GM13976 (cell line): ENCODE measurements around the gene RPUSD1.

Experiments
- DNase-seq: peaks from one replicate; pipeline ENCODE4 v3.0.0; 2012; ENCODE audit warnings: low spot score
- in situ Hi-C: fragments of 300-500 bp; cut with MboI; formaldehyde crosslinking; loops from one replicate; pipeline ENCODE4 v1.12.0; 2022; ENCODE audit warnings: low sequenced_read_pairs, mixed read lengths, inconsistent platforms; ENCODE audit not compliant: unreplicated experiment
- TF ChIP-seq, protein P1 (sequence below): IDR thresholded peaks from 2 replicates; pipeline ENCODE4 v1.5.1; 2012; ENCODE audit warnings: borderline replicate concordance, mild to moderate bottlenecking; ENCODE audit not compliant: insufficient read depth; ENCODE audit errors: extremely low read depth, missing control alignments, control extremely low read depth

RPUSD1 gene

DNA sequence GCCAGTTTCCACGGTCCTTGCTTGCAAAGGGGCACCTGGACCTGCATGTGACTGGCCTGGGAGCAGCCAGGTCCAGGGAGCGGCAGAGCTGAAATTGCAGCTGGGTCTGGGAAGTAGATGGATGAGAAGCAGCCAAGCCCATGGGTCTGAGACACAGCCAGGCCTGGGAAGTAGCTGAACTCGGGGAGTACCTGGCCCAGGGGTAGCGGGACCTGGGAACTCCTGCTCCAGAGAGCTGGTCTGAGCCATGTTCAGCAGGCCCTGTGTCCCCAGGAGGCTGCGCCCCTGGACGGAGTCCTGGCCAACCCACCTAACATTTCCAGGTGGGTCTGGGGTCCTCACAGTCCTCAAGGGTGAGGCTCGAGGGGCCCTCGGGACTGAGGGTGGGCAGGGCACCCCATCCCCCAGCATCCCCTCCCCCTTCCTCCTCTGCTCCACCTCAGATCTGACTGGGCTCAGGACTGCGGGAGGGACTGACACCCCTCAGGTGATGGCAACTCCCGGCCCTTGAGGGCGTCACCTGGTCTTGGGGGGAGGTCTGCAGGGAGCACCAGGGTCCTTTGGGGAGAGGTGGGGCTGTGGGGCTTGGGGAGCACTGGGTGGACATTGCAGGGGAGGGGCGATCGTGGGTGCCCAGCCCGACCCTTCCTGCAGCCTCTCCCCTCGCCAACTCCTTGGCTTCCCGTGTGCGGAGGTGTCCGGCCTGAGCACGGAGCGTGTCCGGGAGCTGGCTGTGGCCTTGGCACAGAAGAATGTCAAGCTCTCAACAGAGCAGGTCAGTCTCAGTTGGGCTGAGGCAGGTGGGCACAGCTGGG lies 24.6 kb downstream of the RPUSD1 start:
- in situ Hi-C loops = no loop called here
- TF ChIP-seq, protein P1, sequence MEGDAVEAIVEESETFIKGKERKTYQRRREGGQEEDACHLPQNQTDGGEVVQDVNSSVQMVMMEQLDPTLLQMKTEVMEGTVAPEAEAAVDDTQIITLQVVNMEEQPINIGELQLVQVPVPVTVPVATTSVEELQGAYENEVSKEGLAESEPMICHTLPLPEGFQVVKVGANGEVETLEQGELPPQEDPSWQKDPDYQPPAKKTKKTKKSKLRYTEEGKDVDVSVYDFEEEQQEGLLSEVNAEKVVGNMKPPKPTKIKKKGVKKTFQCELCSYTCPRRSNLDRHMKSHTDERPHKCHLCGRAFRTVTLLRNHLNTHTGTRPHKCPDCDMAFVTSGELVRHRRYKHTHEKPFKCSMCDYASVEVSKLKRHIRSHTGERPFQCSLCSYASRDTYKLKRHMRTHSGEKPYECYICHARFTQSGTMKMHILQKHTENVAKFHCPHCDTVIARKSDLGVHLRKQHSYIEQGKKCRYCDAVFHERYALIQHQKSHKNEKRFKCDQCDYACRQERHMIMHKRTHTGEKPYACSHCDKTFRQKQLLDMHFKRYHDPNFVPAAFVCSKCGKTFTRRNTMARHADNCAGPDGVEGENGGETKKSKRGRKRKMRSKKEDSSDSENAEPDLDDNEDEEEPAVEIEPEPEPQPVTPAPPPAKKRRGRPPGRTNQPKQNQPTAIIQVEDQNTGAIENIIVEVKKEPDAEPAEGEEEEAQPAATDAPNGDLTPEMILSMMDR = no peak
- no peak for DNase-seq

DNA sequence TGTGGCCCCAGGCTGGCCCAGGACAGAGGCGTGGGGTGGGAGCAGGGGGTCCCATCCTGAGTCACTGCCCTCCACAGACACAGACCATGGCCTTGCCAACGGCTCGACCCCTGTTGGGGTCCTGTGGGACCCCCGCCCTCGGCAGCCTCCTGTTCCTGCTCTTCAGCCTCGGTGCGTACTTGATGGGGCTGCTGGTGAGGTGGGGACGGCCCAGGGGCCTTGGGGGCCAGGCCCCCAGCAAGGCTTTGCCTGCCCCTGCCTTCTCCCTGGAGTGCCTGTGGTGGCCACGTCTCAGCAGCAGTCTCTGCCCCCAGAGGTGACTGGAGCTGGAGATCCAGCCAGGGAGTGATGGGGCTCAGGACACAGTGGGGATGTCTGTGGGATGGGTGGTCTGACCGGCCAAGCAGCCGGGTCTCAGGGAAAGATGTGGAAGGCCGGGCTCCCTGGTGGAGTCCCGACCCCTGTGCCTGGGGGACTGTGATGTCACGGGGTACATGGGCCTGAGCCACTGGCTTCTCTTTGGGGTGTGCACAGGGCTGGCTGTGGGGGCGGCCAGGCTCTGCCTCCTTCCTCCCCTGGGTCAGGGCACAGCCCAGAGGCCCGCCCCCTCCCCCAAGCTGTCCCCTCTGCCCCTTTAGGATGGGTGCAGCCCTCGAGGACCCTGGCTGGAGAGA lies 25.4 kb downstream of the RPUSD1 start:
- TF ChIP-seq, protein P1 = no peak
- no peak for DNase-seq
- in situ Hi-C loops = no loop called here

DNA sequence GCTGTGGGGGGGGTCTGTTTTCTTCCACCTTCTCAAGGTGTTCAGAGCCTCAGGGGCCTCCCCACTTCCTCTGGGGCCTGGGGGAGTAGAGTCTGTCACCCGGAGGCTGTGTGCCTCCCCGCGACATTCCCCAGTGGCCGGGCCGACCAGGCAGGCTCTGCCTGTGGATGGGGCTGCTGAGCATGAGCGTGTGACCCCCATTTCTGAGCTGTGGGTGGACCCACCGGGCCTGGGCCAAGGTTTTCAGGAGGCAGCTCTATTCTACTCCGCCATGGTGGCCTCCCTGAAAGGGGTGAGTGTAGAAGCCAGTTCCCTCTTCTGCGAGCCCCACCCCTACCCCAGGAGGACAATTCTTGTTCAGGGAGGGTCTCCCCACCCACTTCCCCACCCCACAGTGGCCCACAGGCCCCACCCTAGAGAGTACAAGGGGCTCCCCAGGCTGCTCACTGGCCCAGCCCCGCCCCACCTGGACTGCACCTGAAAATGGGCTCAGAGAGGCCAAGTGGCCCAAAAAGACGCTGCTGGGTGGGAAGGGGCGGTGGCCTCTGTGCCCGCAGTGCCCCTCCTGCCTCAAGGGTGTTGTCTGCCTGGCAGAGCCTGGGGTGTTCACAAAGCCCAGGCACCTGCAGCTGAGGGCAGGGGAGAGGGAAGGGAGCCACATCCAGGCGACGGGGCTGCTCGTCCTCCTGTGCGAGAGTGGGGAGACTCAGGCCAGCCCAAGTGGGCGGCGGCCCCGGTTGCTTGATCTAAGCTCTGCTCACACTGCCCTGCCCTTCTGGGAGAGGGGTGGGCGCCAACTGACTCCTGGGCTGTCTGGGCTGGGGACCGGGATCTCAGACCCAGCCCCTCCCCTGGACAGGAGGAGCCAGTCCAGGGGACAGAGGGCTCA lies 26.3 kb downstream of the RPUSD1 start:
- TF ChIP-seq, protein P1 = no peak
- DNase-seq = no peak
- in situ Hi-C loops = no loop called here

DNA sequence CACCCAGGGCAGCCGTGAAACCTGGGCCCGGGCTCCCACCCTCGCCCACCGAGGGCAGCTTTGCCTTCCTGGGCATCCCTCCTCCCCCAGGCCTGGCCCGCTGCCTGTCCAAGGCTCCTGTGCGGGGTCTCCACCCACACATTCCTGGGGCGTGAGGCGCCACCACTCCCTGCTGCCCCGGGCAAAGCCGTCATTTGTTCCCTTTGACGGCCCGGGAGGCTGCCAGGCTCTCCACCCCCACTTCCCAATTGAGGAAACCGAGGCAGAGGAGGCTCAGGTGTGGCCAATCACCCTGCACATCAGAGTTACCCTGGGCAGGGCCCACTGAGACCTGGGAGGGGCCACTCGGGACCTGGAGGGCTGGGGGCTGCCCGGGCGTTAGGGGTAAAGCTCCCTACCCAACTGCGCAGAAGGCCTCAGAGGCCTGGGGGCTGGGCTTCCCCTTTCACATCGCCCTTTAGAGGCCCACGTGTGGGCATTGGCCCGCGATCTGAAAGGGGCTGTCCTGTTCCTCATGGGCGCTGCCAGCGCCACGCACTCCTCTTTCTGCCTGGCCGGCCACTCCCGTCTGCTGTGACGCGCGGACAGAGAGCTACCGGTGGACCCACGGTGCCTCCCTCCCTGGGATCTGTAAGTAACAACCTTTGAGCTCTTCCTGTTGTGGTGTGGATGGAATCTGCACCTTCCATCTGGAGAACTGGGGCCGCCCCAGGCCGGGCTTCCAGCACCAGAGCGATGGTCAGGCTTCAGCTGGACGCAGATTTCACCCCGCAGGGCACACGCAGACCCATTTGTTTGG lies 27.4 kb downstream of the RPUSD1 start, which contains the start of gene MSLN:
MSLN (plus strand) TSS at position 190 of the 799 bp plus-strand sequence. CDS start 1,947 bp downstream, outside the sequence.
- DNase-seq = no peak
- TF ChIP-seq, protein P1 = no peak
- in situ Hi-C loops = no loop called here

DNA sequence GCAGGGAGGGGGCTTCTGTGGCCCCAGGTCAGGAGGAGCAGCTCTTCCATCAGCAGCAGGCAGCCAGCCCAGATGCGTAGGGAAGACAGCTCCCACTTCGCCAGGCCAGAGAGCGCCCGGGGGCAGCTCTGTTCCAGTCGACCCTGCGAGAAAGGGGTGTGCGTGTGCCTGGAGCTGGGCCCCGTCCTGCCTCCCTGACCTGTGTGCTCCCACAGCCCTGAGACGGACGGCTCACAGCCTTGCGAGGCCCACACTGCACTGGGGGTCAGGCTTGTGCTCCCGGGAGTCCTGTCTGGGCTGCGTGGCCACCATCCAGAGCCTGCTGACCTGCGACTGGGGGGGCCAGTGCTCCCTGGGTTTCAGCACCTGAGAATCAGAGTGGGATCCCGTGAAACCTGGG lies 28.1 kb downstream of the RPUSD1 start:
- TF ChIP-seq, protein P1 = no peak
- in situ Hi-C loops = no loop called here
- no peak for DNase-seq
